SKM-1 treated with dmso at 0.1 percent for 144 hours (cell line): ENCODE results near the gene APOE.
"Not testable (repeated sequence)": the region's sequence is repeated elsewhere in the genome, so short reads cannot be mapped to it uniquely, and the experiment has no call there.

ENCODE experiments used
- DNase-seq: peaks from one replicate; lab custom pipeline; 2025; ENCODE audit not compliant: unreplicated experiment; lab: John Stamatoyannopoulos, UW

APOE gene

DNA sequence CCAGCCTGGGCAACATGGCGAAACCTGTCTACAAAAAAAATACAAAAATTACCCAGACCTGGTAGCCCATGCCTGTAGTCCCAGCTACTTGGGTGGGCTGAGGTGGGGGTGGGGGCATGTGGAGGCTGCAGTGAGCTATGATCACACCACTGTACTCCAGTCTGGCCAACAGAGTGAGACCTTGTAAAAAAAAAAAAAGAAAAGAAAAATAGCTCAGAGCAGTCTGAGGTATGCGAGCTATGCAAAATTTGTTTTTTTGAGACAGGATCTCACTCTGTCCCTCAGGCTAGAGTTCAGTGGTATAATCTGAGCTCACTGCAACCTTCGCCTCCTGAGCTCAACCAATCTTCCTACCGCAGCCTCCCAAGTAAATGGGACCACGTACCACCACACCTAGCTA is 21.7 kb upstream of the APOE start:
- no peak for DNase-seq

- DNase-seq, result no peak
Observed at GRCh38 chr19:44884566-44884965, 21.0 kb upstream of the APOE start.

- no peak for DNase-seq
Observed at GRCh38 chr19:44886141-44886540, 19.5 kb upstream of the APOE start.

DNA sequence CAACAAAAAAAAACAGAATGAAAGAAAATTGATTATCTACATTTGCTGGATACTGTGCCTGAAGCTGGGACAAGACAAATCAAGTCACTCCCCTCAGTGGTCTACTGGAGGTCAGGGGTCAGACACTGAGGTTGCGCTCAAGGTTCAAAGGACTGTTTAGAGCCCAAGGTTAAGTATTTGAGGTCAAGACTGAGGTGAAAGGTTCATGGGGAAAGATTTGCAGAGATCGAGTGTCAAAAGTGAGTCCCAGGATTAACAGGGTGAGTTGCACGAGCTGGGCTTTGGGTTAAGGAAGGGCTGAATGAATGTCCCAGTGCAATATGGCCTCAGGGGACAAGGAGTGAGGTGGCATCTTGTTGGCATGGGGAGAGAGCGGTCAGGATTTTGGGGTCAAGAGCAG is 17.9 kb upstream of the APOE start:
- DNase-seq, result no peak

DNA sequence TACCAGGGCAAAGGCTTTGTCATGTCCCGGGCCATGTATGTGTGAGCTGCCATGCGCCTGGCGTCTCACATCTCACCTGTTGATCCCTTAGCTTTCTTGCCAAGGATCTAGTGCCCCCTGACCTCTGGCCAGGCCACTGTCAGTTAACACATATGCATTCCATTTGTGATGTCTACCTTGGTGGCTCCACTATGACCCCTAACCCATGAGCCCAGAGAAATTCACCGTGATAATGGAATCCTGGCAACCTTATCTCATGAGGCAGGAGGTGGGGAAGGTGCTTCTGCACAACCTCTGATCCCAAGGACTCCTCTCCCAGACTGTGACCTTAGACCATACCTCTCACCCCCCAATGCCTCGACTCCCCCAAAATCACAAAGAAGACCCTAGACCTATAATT is 17.3 kb upstream of the APOE start:
- not testable (repeated sequence) for DNase-seq

- DNase-seq, result no peak
Observed at GRCh38 chr19:44889830-44890365, 15.7 kb upstream of the APOE start.

DNA sequence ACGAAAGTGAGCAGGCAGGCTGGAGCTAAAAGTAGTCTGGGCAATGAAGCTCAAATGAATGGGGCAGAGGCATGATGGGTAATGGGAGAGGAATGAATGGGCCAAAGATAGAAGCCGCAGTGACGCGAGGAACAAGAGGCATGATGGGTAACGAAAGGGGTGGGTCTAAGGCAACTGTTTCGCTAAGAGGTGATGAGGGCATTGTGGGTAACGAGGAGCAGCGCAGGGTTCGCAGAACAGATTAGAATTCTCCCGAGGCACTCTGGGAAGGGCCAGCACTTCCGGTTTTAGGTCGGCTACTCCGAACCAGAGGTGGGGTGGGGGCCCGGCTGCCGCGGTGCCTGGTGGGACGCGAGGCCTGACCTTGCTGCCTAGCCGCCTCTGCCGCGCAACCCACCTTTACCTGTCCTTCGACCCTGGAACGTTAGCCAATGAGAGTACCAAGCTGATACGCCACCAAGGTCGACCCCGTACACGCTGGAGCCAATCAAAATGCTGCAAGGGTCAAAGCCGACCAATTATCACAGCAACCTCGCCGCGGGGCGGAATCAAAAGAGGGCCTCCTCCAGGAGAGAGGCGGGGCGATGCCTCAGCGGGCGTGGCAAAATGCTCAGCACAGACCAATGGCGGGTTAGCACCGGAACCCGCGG is 15.1 kb upstream of the APOE start:
- peak; percentile 99 for DNase-seq

GRCh38 chr19:44891016-44891882 is 14.3 kb upstream of the APOE start, which contains the start of gene TOMM40:
TSS of gene TOMM40 (plus strand) at chr19:44891254. CDS start at chr19:44891416, 162 bp downstream.
- no peak for DNase-seq

GRCh38 chr19:44892932-44893331 is 12.7 kb upstream of the APOE start:
- no peak for DNase-seq

DNA sequence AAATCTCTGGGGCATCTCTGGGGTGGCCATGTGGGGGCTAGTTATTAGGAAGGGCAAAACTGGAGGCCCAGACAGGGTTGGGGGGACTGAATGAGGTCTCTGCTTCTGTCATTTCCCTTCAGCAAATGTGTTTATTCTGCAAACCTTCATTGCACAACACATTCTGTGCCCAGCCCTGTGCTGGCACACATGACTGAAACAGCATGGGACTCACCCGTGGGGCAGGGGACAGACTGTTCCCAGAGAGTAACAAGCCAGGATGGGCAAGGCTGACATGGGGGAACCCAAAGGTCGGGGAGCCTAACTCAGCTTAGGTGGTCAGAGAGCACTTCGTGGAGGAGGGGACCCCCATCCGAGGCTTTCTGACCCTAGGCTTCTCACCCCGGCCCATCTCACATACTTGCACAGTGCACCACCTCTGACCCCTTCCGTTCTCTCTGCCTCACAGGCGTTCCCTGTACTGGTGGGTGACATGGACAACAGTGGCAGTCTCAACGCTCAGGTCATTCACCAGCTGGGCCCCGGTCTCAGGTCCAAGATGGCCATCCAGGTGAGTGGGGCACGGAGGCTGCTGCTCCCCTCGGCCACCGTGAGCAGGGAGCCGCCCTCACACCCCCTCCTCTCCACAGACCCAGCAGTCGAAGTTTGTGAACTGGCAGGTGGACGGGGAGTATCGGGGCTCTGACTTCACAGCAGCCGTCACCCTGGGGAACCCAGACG is 12.1 kb upstream of the APOE start:
- no peak for DNase-seq

DNA sequence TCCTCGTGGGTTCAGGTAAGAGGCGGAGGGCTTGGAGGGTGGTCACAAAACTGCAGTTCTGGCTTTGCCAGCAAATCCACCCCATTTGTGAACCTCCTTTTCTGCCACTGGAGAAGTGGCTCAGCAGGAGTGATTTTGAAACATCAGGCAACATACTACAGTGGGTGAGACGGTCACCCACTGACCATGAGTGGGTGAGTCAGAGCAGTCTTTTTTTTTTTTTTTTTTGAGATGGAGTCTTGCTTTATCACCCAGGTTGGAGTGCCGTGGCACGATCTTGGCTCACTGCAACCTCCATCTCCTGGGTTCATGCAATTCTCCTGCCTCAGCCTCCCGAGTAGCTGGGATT is 11.6 kb upstream of the APOE start:
- no peak for DNase-seq

GRCh38 chr19:44894946-44895345 is 10.7 kb upstream of the APOE start:
- no peak for DNase-seq

- DNase-seq, result no peak
Observed at GRCh38 chr19:44897835-44898234, 7.8 kb upstream of the APOE start.

DNA sequence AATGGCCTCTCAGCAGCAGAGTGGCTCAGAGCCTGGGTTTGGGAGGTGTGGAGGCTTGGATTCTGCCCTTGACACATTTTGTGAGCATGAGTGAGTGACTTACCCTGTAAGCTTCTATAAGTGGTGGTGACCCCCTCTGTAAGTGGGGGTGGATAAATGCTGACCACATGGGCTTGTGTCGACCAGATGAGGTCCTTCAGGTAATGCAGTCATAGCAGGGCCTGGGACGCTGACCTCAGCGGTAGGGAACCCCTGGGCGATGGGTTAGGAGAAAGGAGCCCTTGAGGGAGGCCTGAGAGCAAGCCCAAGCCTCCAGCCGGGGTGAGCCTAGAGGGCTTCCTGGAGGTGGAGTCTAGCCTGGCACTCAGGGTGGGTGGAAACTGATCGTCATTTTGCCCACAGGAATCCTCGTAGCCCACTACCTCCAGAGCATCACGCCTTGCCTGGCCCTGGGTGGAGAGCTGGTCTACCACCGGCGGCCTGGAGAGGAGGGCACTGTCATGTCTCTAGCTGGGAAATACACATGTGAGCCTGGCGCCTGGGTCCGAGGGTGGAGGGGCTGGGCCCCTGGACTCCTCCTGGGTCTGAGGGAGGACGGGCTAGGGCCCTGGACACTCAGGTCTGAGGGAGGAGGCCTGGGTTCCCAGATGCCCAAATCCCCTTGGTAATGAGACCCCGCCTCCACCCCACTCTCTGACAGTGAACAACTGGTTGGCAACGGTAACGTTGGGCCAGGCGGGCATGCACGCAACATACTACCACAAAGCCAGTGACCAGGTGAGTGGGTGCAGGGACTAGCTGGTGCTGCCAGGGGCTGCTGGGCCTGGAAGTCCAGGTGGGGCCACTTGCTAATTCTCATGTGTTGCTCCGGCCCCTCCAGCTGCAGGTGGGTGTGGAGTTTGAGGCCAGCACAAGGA is 5.0 kb upstream of the APOE start:
- DNase-seq, result no peak

- DNase-seq, result no peak
Observed at GRCh38 chr19:44903216-44903601, 2.4 kb upstream of the APOE start.

DNA sequence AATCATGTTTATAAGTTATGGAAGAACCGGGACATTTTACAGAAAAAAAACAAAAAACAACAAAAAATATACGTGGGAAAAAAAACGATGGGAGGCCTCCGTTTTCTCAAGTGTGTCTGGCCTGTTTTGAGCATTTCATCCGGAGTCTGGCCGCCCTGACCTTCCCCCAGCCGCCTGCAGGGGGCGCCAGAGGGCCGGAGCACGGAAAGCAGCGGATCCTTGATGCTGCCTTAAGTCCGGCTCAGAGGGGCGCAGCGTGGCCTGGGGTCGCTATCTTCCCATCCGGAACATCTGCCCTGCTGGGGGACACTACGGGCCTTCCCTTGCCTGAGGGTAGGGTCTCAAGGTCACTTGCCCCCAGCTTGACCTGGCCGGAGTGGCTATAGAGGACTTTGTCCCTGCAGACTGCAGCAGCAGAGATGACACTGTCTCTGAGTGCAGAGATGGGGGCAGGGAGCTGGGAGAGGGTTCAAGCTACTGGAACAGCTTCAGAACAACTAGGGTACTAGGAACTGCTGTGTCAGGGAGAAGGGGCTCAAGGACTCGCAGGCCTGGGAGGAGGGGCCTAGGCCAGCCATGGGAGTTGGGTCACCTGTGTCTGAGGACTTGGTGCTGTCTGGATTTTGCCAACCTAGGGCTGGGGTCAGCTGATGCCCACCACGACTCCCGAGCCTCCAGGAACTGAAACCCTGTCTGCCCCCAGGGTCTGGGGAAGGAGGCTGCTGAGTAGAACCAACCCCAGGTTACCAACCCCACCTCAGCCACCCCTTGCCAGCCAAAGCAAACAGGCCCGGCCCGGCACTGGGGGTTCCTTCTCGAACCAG is 1.8 kb upstream of the APOE start:
- no peak for DNase-seq

GRCh38 chr19:44904426-44904994 is 1.1 kb upstream of the APOE start:
- no peak for DNase-seq

GRCh38 chr19:44907613-44908012 is 2.0 kb downstream of the APOE start:
- no peak for DNase-seq

DNA sequence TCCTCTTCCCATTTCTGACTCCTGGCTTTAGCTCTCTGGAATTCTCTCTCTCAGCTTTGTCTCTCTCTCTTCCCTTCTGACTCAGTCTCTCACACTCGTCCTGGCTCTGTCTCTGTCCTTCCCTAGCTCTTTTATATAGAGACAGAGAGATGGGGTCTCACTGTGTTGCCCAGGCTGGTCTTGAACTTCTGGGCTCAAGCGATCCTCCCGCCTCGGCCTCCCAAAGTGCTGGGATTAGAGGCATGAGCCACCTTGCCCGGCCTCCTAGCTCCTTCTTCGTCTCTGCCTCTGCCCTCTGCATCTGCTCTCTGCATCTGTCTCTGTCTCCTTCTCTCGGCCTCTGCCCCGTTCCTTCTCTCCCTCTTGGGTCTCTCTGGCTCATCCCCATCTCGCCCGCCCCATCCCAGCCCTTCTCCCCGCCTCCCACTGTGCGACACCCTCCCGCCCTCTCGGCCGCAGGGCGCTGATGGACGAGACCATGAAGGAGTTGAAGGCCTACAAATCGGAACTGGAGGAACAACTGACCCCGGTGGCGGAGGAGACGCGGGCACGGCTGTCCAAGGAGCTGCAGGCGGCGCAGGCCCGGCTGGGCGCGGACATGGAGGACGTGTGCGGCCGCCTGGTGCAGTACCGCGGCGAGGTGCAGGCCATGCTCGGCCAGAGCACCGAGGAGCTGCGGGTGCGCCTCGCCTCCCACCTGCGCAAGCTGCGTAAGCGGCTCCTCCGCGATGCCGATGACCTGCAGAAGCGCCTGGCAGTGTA is 2.7 kb downstream of the APOE start:
- no peak for DNase-seq
